Limb (tissue), 2 donors: ENCODE results near the gene ETV3.
"Not testable (repeated sequence)": the region's sequence is repeated elsewhere in the genome, so short reads cannot be mapped to it uniquely, and the experiment has no call there.

ENCODE experiments used
- DNase-seq, 2 donors: peaks; one replicate each; pipeline ENCODE4 v3.0.0-alpha.2; 2016; ENCODE audit errors: extremely low spot score in 2 of 2

The ETV3 gene

DNA sequence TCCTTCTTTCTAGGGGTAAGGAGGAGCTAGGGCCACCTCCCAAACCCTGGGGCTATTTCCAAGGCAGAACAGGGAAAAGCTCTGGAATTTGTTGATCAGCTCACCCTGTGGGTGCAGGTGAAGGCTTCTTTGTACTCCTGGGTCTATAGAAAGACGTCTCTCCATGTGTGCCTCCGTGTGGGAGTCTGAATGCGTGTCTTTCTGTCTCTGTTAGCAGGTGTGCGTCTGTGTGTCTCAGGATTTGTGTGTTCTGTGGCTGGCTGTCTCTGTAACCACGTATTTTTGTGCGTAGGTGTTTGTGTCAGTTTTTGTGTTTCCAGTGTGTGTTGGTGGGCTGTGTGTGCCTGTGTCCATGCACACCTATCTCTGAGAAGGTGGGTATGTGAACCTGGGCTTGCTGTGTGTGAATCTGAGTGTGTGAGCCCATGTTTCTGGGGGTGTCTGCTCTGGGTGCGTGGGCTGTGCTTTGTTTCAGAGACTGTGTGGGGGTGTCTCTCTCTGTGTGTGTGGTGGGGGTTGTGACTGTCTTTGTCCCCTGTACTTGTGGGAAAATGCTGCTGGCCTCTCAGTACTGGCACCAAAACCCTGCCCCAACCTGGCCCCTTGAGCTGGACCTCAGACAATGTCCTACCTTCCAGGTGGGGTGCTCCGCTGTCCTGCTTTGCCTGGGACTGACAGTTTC lies 25.9 kb downstream of the ETV3 start:
- DNase-seq = no peak

DNA sequence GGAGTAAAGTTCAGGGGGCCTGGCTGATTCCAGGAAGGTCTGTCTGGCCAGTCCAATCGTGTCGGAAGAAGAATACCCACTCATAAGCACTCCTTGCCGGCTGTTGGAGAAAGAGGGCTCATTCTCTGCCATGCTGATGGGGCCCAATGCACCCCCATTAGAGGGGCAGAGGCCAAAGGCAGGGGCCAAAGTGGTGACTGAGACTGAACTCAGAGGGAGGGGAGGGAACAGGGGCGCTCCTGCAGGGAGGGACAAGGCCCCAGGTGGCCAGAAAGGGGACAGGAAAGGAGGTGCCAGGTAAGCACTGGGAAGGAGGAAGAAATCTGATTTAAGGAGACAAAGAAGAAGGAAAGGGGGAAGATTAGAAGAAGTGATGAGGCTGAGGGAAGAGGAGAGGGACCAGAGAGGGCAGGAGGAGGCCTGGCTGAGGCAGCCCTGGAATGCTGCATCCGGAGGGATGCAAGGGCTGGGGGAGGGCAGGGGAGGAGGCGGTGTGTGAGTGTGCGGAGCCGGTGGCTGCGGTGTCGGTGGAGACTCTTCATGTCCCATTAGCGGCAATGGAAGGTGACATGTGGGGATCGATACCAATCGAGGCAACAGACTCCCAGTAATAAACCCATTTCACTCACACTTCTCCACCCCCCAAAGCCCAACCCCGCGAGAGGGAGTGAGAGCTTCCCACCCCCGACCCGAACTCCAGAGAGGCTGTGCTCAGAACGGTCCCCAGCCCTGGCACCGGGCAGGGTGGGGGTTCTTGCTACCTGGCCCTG lies 26.6 kb downstream of the ETV3 start:
- DNase-seq = peak in 1 of 2 donors; percentile 22

DNA sequence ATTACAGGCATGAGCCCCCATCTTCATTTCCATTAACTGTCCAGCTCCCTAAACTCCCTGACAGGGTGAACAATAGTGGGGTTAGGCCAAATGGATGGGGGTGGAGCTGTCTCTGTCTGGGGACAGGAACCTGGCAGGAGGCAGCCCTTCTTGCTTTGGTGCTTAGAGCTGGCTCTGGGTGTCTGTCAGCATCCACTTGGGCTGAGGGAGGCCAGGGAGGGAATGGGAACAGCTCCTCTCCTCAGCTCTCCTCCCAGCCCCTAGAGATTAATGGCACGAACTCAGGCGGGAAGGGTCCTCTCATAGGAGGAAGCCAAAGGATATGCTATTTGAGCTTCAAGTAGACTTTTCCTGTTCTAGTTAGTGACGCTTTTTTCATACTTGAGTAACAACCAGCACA lies 27.5 kb downstream of the ETV3 start:
- no peak for DNase-seq

DNA sequence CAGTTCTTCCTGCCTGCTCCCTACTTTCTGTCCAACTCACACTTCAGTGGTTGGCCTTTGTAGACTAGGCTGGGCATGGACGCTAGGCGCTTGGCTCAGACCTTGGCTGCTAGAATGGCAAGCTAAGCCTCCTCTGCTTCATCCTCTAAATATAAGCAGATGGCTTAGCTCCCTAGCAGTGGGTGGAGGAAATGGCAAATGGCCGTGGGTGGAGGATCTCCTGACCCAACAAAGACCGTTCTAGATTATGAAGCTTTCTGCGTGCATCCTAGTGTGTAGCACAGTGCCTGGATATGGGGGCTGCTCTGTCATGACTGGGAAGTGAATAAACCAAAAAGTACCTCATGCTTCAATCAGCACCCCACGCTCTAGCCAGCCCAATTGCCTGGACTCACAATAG lies 28.2 kb downstream of the ETV3 start:
- no peak for DNase-seq

DNA sequence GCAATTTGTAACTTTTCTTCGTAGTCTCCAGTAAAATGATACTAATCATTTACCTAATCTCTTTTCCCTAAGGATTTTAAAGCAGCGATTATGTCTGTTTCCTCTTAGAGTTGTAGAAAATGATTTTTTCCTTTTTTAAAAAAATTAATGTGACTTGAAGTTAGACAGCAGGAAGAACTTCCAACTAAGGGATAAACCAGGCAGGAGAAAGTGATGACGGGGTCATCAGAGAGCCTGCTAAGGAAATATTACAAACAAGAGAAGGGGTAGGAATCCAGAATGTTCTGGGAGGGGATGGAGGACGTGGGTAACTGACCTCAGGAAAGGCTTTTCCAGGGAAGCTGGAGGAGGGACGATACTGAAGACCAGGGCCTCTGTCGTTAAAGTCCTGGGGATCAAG lies 29.7 kb downstream of the ETV3 start:
- DNase-seq = no peak

DNA sequence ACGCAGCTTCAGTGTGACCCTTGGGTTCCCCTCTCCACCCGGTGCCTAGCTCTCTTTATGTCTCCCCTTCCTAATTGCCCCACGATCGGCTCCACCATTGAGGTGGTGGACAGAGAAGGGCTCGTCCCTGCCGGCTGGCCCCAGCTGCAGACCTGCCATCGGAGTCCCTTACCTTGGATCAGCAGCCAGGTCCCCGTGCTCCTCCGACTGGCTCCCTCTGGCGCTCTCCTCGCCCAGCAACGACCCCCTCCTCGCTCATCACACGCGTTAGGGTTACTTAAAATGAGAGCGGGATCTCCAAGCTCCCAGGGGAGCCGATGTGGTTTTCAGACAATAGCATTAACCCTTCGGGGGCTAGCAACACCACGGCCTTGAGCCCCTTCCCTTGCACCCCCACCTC lies 30.5 kb downstream of the ETV3 start:
- no peak for DNase-seq

DNA sequence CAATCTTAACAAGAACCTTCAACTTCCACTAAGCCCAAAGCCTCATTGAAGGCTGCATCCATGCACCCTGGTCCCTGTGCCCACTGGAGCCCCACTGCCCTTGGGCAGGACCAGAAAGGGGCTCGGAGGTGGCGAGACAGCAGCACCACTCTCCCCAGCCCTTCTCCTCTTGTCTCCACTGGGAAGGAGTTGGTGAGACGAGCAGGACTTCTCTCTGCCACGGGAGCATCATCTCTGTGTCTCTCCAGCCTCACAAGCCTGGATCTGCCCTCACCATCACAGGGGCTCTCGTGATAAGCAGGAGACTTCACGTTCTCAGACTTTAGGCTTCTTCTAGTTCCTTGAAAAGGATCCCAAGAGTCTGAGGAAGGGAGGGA lies 31.4 kb downstream of the ETV3 start:
- no peak for DNase-seq

DNA sequence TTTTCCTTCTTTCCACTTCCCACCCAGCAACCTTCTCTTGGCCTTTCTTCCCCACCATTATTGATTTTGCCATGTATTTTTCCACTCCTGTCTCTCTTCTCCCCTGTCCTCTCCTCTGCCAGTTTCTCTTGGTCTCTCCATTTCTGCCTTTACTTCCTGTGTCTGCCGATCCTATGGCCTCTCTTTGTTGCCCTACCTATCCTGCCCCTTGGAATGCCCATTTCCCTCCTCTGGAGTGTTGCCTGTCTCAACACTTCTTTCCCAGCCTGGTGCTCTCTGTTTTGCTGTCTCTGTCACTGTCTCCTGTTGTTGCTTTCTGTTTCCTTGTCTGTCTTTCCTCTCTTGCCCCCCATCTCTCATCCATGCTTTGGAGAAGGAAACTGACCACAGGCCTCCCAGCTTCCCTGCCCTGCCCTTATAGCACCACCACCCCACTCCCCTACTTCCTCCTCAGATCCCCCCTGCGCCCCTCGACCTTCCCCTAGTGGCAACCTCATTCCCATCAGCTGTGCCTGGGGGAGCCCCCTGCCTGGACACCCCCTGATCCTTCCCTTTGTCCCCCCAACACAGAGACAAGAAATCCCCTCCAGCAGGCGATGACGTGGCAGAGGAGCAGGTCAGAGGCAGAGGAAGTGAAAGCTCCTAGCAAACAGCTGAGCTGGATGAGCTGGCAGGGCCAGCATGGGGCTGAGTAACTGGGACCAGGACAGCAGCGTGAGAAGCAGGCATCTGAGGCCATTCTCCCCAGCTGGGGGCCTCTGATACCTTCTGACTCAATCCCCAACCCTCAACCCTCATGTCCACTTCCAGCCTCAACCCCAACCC lies 32.0 kb downstream of the ETV3 start:
- no peak for DNase-seq

DNA sequence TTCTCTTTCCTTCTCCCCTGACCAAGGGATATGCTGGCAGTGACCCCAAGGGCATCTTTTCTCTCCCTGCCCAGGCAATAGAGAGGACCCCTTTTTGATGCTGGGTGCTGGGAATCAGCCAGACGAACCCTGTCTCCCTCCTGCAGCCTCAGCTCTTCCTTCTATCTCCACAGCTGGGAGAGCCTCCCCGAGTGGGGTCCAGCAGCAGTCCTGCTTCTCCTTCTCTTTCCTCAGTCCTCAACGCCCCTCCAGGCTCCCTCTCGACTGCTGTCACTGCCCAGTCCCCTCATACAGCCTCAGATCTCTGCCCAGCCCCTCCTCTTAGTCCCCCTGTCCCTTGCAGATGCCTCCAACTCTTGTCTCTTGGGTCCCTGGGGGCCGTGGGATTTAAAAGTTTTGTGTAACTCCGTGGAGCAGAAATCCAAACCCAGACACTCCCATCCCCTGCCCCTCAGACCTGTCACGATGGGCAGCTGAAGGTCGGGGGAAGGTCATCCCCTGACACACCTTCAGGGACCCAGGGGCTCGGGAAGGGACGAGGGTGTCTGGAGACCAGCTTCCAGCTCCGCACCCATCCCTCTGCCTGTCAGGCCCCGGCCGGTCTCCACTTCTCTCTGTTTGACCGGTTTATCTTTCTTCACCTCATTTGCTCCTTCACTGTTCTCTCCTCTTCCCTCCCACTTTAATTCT lies 32.8 kb downstream of the ETV3 start:
- DNase-seq = peak in 1 of 2 donors; percentile 18

DNA sequence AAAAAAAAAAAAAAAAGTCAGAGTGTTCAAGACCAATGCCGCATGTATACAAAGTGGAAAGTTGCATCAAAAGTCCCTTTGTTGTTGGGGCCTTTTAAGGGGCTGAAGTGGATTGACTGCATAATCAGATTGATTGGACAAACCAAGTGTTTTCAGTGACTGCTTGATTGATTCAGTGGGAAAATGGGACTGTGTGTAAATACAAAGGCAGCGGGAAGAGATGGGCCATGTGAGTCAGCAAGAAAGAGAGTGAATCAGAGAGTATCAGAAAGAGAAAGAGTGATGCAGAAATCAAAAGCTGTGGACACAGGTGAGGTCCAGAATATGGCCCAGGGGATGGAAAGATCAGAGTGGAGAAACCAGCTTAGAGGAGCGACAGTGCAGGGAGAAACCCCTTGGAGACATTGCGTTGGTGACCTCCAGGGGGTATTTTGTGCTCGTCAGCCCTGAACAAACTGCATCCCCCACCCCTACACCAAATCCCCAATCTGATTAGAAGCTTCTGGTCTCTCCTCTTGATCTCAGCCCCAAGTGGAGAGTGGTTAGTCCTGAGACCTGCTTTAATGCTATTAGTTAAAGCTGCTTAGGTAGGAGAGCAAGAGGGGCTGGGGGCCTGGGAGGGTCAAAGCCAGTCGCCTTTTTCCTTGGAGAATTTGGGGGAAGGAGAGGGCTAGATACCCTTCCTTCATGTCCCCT lies 33.4 kb downstream of the ETV3 start:
- no peak for DNase-seq

DNA sequence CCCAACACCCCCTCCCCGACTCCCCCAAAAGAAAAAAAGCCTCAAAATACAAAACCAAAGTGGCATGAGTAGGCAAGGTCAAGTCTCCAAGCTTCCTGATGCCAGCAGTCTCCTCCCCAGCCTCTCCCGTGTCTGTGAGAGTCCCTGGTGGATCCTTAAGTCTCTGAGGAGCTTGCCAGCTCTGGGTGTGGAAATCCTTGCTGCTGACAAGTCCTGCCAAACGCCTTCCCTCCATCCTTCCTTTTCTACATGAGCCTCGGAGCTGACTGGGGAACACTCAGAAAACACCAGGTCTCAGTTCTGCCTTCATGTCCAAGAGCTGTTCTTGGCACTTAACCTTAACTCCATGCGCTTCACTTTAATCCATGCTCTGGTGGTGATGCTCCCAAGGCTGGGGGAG lies 34.9 kb downstream of the ETV3 start:
- DNase-seq = no peak

DNA sequence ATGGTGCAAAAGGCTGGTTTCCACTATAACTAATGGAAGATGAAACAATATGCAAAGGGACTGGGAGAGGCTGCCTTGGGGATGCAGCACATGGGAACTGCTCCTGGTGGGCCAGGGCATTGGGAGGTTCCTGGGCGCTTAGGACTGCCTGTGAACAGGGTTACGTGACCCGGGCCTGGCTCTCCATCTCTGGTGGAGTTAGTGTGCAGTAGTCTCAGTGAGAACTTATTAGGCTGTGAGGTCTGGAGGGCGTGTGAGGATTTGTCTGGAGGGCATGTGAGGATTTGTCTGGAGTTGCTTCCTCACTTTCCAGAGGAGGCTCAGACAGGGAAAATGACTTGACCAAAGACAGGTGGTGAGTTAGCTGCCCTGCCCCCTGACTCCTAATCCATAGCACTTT lies 37.0 kb downstream of the ETV3 start:
- DNase-seq = no peak

DNA sequence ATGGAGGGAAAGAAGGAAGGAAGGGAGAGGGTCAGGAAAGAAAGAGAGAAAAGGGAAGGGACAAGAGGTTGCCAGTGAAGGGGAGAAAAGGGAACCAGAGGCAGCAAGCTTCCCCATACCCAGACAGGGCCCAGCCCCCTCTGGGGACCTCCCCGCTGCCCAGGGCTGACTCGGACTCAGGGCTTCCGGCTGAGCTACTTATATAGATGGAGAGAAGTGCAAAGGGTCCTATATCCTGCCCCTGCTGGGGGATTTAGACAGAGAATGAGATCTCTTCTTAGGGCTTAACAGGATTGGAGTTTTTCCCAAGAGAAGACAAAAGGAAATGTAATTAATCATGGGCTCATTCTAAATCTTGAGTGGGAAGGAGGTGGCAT lies 38.6 kb downstream of the ETV3 start, which contains the start of gene ETV3L:
Gene ETV3L, minus strand, starts transcription at position 176 of the 377 bp plus-strand sequence. CDS start 285 bp downstream, outside the sequence.
- no peak for DNase-seq

DNA sequence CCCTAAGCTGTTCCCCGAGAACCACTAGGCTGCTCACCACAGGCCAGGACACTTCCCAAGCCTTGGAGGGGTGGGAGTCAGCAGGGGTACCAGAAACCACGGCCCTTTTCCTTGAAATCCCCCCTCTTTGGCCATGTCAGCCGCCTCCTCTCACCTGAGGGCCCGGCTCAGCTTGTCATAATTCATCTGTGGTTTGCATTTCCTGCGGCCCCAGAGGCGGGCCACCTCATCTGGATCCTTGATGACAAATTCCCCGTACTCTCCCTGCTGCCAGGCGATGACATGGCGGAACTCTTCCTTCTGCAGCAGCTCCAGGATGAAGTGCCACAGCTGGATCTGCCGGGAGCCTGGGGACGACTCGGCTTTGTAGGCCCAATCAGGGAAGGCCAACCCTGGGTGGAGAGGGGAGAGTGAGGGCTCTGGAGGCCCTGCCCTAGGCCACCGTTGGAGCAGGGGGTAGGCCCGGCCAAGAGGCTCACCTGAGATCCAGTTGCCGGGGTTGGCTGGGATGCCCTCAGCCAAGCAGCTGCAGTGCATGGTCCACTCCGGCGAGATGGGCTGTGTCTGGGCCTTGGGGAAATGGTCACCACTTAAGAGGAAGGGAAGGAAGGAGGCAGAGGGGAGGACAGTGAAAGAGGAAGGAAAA lies 39.1 kb downstream of the ETV3 start:
- not testable (repeated sequence) for DNase-seq

DNA sequence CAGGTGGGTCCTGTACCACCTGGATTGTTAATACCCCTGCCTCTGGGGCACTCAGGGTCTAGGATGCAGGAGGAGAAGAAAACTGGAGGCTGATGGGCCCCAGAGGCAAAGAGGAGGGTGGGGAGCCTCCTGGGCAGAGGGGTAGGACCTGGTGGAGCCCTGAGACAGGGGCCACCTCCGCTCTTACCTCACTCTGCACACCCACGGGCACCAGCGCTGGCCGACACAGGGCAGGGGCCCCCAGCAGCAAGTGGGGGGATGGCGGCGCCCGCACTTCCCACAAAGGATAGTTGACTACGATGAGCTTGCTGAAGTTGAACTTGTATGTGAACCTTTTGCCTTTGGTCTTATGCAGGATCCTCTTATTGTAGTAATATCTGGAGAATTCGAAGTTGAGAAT lies 39.7 kb downstream of the ETV3 start:
- DNase-seq = no peak

DNA sequence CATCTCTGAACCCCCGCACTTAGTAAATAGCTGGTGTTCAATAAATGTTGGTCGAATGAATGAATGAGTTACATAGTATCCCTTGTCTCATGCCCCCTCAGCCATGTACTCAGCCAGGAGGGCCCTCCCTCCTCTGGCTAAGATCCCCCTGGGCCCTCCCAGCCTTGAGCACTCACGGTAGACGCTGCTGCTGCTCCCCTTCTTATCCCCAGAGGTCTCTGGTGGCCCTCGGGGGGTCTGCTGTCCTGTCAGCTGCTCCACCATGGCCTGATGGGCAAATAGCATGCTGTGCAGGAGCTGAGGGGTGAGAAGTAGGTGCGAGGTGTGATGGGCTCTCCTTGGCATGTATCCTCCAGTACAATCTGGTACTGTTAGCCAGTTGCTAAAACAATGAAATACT lies 40.5 kb downstream of the ETV3 start:
- DNase-seq = no peak

DNA sequence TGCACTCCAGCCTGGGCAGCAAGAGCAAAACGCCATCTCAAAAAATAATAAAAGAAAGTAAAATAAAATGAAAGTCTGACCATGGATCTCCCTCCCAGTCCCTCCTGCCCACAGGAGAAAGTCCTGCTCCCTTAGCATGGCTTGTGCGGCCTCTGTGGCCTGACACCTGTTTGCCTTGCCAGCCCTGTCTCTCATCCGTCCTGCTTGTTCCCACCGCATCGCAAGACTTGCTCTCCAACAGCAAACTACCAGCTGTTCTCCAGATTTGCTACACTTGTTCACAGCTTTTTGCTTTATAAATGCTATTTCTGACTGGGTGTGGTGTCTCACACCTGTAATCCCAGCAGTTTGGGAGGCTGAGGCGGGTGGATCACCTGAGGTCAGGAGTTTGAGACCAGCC lies 41.3 kb downstream of the ETV3 start:
- no peak for DNase-seq

DNA sequence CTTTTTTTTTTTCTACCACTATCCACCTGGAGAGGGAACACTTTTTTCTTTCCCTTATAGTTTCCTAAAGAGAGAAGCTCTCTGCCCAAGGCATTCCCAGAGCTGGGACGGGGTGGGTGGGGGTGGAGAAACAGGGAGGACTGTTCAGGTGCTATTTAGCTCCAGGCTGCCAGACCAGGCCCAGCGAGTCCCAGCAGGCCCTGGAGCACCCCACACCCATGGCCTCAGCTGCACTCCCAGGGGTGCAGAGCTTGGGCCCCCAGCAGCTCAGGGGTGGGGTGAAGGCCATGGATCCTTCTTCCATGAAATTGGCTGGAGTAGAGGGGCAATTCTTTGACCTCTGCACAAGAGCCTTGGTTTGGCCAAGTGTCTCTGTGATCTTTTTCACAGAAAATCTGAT lies 42.6 kb downstream of the ETV3 start:
- DNase-seq = no peak

DNA sequence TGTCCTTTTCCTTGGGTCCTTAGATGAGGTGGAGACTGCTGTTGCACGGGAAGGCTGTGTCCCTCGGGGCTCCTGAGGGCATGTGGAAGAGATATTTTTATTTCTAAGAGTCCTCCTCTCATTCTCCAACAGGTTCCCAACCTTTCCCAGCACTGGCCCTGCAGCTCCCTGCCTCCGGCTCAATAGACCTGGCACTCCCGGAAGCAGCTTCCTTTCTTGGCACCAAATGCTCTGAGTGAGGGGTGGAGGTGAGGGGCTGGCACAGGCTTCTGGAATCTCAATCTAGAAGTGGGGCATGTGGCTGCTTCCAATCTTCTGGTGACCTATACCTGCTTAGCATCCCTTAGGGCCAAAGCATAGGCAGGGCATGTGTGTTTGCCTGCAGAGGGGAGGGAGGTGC lies 43.1 kb downstream of the ETV3 start:
- DNase-seq = no peak

DNA sequence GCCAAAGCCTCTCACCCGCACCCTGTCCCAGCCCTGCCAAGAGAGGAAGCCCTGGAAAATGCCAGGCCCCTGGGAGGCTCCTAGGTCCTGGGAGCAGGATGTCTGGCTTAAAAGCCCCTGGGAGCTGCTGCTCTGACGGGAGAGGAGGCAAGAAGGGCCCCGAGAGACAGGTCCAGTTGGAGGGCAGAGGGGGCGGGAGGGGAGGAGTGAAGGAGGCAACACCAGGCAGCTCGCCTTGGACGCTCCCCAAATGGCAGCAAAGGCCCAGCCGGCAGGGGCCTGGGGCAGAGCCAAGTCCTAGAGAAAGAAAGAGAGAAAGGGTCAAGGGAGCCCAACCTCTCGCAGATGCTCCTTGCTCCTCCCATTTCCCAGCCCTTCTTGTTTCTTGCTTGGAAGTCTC lies 45.4 kb downstream of the ETV3 start:
- DNase-seq = no peak
